ENCODE measurements around the gene PRKAR1B. TPM values are rescaled to one million over a fixed set of nuclear protein-coding genes. Genes with fewer than 3 reads are reported as not detected.

PRKAR1B gene
- total RNA-seq, 1 donor from 2014 or later: 11.8 TPM

GRCh38 chr7:556291-556826, 170.7 kb downstream of the PRKAR1B start:
- Histone ChIP-seq H3K9ac (no peak overlapping the region), H3K79me2 (ENCODE audit: low read depth) (no peaks in the 10 kb centered on the region), H3K27ac (no peak overlapping the region), H2AFZ (replicated peaks) (no peak overlapping the region), H3K4me2 (no peak overlapping the region), H3K36me3 (no peaks in the 10 kb centered on the region), H3K27me3 (no peaks in the 10 kb centered on the region), H3F3A (ENCODE audit: low read depth) (no peaks in the 10 kb centered on the region), H3K4me1 (no peaks in the 10 kb centered on the region), H4K20me1 (ENCODE audit: low read depth) (no peaks in the 10 kb centered on the region), H3K4me3 (no peak overlapping the region), H3K9me3 (ENCODE audit: low read depth) (no peaks in the 10 kb centered on the region)
- H3K36me3 Mint-ChIP-seq: no peaks in the 10 kb centered on the region
- peaks cover 8% of the 10 kb centered on the region for H3K4me1 Mint-ChIP-seq
- no peak overlapping the region for H3K4me3 Mint-ChIP-seq
- no peak for DNase-seq (ENCODE audit: low spot score)
- peaks cover 4% of the 10 kb centered on the region for H3K27me3 Mint-ChIP-seq (ENCODE audit: insufficient read depth, low read depth)
- no peaks in the 10 kb centered on the region for H3K9me3 Mint-ChIP-seq
- no peak overlapping the region for H3K27ac Mint-ChIP-seq
- TF ChIP-seq CTCF (IDR thresholded peaks at IDR 0.05) (no peak), EZH2 (IDR thresholded peaks at IDR 0.05) (no peak), EZH2phosphoT487 (IDR thresholded peaks at IDR 0.05) (no peak)

- no peak for DNase-seq (ENCODE audit: low spot score)
- H3K27me3 Mint-ChIP-seq (ENCODE audit: insufficient read depth, low read depth): peaks cover 4% of the 10 kb centered on the region
- H3K4me3 Mint-ChIP-seq: no peak overlapping the region
Observed at GRCh38 chr7:555551-556160, 171.4 kb downstream of the PRKAR1B start.

GRCh38 chr7:553636-554111, 173.4 kb downstream of the PRKAR1B start:
- Mint-ChIP-seq H3K27ac (no peak overlapping the region), H3K4me3 (no peak overlapping the region), H3K9me3 (peaks cover 2% of the 10 kb centered on the region), H3K36me3 (no peaks in the 10 kb centered on the region), H3K27me3 (ENCODE audit: insufficient read depth, low read depth) (peaks cover 4% of the 10 kb centered on the region), H3K4me1 (peaks cover 8% of the 10 kb centered on the region)
- H4K20me1 ChIP-seq (ENCODE audit: low read depth): no peaks in the 10 kb centered on the region
- H3K9me3 ChIP-seq (ENCODE audit: low read depth): no peaks in the 10 kb centered on the region
- H3K4me2 ChIP-seq: no peak overlapping the region
- no peak for DNase-seq (ENCODE audit: low spot score)
- H3K9ac ChIP-seq: no peak overlapping the region
- no peaks in the 10 kb centered on the region for H3K27me3 ChIP-seq
- no peaks in the 10 kb centered on the region for H3K79me2 ChIP-seq (ENCODE audit: low read depth)
- no peak overlapping the region for H3K4me3 ChIP-seq
- no peaks in the 10 kb centered on the region for H3K4me1 ChIP-seq
- no peak overlapping the region for H3K27ac ChIP-seq
- no peak overlapping the region for H2AFZ ChIP-seq (replicated peaks)
- H3F3A ChIP-seq (ENCODE audit: low read depth): no peaks in the 10 kb centered on the region
- H3K36me3 ChIP-seq: no peaks in the 10 kb centered on the region
- TF ChIP-seq EZH2phosphoT487 (IDR thresholded peaks at IDR 0.05) (no peak), CTCF (IDR thresholded peaks at IDR 0.05) (no peak), EZH2 (IDR thresholded peaks at IDR 0.05) (no peak)

More at GRCh38 chr7:555551-556160, 171.4 kb downstream of the PRKAR1B start:
- no peak overlapping the region for H3K27ac ChIP-seq
- H4K20me1 ChIP-seq (ENCODE audit: low read depth): no peaks in the 10 kb centered on the region
- Mint-ChIP-seq H3K27ac (no peak overlapping the region), H3K36me3 (no peaks in the 10 kb centered on the region), H3K9me3 (no peaks in the 10 kb centered on the region), H3K4me1 (peaks cover 8% of the 10 kb centered on the region)
- H3K4me3 ChIP-seq: no peak overlapping the region
- H3K36me3 ChIP-seq: no peaks in the 10 kb centered on the region
- H3K27me3 ChIP-seq: no peaks in the 10 kb centered on the region
- no peaks in the 10 kb centered on the region for H3F3A ChIP-seq (ENCODE audit: low read depth)
- no peak overlapping the region for H3K9ac ChIP-seq
- no peaks in the 10 kb centered on the region for H3K79me2 ChIP-seq (ENCODE audit: low read depth)
- H2AFZ ChIP-seq (replicated peaks): no peak overlapping the region
- no peaks in the 10 kb centered on the region for H3K4me1 ChIP-seq
- no peak overlapping the region for H3K4me2 ChIP-seq
- no peaks in the 10 kb centered on the region for H3K9me3 ChIP-seq (ENCODE audit: low read depth)
- TF ChIP-seq EZH2 (IDR thresholded peaks at IDR 0.05): no peak
- no peak for TF ChIP-seq CTCF (IDR thresholded peaks at IDR 0.05)
- TF ChIP-seq EZH2phosphoT487 (IDR thresholded peaks at IDR 0.05): no peak
